ENCODE results near the gene KCNIP1.

Gene KCNIP1

DNA sequence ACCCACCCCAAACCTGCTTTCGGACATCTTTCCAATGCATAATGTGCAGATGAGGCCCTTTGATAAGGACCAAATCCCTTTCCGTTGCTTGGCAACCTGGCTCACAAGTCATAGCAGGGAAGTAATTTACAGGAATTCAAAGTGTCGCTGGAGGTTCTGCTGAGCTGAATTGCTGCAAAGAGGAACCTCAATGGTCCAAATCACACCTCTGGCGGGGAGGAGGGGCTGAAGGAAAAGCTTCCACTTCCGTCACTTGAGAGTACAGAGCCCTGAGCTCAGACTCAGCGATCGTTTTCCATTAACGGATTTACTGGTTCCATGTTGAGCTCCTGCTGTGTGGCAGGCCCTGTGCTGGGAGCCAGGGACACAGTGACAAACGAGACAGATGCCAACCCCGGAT is 99.3 kb downstream of the KCNIP1 start:
- DNase-seq = no peak

DNA sequence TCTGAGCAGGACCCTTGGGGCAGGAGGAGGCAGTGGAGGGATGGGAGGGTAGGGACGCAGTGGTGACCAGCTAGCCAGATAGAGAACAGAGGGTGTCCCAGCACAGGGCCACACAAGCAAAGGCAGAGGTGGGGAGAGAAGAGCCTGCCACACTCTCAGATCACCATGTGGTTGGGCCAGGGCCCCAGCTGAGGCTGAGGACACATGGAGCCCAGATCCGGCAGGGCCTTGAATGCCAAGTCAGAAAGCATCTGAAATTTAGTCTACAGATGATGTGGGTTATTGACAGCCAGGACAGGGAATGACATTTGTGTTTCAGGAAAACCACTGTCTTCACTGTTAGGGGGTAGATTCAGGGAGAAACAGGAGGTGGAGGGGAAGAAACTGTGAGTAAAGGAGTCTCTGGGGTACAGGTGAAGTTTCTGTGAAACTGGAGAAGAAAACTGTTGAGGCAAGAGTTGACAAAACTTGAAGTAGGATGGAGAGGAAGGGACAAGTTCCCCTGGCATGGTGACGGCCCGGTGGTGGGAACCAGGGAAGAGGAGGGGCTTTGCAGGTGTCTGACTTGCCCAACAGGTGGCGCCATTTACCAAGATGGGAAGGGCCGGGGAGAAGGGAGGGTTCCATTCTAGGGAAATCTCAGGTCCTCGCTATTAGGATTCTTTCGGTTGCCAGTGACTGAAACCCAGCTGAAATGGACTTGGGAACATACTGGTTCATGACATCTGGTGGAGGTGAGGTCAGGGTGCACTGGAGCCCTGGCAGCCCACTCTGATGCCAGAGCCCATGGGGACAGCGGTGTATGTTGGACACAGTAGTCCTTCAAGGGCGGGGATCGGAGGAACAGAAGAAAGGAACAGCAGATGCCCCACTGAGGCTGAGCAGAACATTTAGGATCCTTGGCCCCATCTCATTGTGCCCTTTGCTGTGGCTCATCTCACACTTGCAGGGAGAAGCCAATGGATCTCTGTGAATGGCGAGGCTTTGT is 100.1 kb downstream of the KCNIP1 start:
- peak; percentile 18 to 23 for DNase-seq

DNA sequence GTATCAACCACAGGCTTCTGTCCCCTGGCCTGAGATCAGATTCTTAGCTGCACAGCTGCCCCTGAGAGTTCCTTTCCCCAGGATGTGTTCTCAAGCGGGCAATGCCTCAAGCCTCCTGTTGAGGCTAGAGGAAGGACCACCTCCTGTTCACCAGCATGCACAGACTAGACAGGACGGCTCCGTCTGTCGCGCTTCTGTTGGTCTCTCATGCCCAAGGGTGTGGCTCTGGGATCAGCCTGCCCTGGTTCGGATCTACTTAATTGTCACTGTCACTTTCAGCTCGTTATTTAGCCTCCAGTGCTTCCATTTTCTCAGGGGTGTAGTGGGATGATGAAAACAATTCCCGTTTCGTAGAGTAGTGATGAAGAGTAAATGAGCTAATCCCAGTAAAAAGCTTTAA is 103.1 kb downstream of the KCNIP1 start:
- DNase-seq = no peak

DNA sequence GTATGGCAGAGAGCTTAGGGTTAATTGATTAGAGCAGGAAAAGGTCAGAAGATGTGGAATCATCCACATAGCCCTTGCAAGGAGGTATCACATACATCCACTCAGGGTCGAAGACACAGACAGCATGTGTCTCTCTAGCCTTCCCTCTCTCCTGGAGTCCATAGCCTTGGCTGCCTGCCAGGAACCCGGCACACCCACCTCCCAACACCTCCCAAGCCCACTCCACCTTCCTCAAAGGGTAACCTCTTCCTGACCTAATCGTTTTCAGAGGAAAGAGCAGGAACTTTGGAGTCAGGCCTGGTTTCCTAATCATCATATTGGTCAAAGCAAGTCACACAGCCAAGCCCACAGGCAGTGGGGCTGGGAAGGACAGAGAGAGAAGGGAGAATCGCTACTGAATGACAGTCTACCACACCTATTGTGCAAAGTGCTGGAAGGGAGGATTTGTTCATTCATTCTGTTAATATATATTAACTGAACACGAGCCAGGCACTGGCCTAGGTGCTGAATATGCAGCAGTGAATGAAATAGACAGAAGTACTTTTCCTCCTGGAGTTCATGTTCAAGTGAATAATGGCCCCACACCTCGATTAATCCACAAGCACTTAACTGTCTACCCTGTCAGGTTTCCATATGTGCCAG is 107.8 kb downstream of the KCNIP1 start:
- DNase-seq = no peak

DNA sequence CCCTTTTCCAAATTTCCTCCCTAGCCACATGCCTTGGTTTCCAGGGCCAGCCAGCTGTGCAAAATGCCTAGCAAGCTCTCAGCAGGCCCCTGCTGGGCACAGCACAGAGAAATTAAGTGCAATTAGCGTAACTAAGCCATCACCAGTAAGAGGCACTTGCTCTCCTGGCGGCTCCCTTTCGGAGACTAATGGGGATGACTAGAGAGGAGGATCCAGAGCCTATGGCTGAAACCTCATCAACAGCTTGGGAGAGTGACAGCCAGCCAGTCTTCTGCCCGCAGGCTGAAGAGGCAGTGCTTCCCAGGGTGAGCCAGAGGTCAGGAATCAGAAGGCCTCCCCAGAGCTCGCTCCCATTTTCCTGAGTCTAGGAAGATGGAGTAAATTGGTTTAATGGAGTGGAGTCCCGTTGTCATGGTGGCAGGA is 108.4 kb downstream of the KCNIP1 start:
- no peak for DNase-seq

DNA sequence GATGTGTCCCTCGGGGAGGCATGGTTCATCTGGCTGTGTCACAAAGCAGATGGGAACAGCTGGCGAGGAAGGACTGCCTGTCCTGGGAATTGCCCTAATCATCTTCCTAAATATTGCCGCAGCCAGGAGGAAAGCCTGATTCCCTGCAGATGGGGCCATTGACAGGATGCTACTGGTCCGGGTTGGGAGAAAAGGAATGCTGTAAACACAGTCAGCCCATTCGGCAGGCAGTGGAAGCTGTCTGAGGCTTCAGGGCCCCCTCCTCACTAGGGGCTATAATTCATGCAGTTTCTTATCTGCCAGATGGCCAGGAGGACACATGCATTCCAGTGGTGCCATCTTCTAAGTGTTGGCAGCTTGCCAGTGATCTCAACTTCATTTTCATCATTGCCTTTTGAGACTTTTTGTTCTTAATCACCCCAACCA is 110.3 kb downstream of the KCNIP1 start:
- DNase-seq = no peak

DNA sequence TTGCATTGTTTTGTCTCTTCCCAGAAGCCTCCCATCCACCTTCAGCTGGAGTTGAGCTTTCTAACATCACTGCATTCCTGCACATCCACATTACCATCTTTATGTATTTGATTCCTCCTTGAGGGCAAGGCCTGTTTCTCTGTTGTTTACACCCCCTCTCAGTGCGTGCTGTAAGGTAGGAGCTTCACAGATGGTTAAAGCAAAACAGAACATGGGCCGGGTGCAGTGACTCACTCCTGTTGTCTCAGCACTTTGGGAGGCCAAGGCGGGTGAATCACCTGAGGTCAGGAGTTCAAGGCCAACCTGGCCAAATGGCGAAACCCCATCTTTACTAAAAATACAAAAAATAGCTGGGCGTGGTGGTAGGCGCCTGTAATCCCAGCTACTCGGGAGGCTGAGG is 110.9 kb downstream of the KCNIP1 start:
- no peak for DNase-seq

DNA sequence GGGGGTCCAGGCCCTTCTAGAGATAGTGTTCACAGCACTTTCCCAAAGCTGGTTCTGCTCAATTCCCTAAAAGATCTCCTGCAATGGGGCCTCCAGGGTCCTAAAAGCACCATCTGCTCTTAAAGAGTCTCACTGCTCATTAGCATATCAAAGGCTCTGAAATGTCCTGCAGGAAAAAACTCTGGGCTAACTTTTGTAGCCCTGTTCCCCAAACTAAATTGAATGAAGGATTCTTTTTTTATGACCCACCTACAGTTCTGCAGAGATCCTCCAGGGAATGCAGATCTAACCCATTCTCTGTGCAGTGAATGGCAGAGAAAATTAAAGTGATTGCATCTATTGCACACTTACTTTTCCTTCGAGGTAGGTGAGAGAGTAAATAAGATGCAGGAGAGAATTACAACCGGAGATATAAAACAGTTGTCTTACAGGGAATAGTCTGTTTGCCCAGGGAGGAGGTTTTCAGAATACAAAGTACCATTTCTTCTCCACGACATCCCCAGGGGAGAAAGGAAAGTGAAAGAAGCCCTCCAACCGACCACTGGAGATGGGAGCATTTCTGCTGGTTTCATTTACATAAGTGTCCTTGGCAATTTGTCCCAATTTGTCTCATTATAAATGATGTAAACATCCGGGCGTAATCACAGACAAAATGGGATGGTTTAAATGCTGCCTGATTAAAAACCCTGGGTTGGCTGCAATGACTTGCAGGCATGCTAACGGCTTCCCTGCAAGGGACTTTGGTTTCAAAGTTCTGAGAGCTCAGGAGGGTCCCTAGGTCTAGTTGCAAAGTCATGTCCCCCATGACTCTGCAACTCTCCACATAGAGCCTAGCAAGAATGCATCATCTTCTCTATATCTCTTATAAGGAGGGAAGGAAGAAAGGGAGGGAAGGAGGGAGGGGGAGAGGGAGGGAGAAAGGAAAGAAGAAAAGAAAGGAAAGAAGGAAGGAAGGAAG is 114.0 kb downstream of the KCNIP1 start:
- DNase-seq = no peak

DNA sequence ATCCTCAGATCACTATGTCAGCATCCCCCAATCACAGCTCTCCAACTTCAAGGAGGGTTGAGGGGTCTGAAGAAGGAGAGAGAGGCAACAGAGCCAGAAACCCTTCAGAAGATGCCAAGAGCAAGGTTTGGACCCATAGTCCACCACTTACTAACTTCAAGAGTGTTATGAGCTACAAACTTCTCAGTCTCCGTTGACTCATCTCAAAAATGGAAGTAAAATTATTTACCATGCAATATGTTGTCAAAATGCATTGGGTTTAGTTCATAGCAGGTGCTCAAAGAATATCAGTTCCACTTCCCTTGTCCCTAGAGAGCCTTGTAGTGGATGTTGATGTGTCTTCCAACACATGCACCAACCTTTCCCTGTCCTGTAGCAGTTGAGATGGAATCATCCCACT is 116.0 kb downstream of the KCNIP1 start:
- DNase-seq = no peak

DNA sequence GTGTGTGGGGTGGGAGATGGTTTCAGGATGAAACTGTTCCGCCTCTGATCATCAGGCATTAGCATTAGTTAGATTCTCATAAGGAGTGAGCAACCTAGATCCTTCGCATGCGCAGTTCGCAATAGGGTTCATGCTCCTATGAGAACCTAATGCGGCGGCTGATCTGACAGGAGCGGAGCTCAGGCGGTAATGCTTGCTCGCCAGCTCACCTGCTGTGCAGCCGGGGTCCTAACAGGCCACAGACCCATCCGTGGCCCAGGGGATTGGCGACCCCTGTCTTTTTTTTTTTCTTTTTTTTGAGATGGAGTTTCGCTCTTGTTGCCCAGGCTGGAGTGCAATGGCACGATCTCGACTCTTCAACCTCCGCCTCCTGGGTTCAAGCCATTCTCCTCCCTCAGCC is 119.1 kb downstream of the KCNIP1 start:
- DNase-seq = no peak

DNA sequence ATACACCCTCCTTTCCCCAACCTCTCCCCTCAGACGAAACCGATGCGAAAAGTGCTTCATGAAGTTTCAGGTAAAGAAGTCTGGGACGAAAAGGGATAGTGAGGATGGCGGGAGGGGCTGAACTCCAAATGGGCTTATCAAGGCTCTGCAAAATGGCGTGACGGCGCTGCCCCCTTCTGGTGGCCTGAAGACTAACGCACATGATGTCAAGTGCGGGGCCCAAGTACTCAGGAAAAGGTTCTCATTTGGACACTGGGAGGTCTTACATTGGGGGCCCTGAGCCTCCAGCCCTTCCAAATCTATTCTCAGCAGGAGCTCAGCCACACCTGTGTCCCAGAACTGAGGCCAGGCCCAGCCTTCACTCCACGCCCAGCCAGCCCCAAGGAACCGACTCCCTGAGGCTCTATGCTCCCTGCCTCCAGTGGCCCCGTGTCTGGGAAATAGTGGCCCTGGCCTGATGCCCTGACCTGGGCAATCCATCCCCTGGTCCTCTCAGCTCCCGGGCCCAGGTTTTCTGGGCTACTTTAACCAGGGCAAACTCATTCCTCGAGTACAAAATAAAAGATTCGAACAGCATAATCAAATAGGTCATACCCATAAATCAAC is 119.9 kb downstream of the KCNIP1 start:
- DNase-seq = peak; percentile 18 to 43

DNA sequence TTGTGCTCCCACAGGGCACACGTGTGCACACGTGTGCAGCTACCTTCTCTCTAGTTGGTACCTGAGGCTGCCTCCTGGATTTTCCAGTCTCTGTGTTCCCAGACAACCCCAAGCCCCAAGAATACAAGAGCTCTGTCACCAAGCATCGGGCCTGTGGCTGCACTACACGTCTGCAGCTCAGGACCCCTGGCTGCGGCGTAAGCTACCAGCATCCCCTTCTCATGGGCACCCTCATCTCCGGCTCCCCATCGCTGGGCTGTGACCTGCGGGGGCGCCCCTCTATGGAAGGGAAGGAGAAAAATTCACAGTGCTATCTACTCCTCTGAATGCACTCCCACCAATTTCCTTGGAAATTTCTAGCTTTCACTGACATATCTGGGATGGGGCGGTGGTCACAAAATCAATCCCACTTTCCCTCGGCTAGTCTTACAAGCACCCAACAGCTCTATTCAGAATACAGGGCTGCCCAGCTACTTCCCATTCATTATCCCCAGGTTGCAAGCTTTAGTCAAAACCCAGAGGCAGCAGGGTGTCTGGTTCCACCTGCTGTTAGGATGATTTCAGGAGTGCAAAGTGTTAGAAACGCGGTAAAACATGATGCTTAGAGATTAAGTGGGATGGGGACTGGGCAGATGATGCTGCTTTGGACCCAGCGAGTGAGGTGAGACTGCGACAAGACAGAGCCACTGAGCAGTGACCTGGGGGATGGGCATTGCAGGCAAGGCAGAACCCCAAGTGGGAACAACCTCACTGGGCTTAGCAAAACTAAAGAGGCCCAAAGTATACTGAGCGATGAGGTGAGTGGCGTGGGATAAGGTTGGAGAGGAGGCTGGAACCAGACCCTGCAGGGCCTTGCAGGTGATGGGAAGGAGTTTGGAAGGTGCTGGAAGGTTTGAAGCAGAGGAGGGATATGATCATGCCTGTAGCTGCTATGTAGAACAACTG is 121.7 kb downstream of the KCNIP1 start:
- no peak for DNase-seq

DNA sequence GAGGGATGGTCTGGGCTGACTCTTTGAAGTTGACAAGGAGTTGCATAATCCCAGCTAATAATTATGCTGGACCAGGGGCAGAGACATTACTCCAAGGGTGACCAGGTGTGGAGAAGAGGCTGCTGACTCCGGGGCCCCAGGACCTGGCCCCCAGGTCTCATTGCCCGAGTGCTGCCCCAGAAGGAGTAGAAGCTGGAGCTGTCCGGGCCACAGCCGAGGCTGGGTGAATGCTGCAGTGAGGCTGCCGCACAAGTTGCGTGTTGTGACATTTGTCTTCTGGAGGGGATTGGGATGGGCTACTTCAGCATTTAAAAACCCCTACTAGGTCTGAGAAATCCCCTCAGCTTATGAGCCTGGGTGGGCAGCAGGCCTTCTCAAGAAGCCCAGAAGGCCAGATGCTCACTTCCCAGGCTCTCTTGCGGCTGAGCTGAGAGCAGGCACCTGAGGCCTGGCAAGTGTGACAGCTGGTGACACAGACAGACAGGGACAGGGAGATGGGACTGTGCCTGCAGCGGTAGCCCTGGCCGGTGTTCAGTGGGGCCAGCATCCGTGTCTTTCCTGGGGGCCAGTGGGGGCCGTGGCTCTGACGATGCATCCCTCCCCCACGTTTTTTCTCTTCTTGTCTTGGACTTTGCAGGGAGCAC is 122.8 kb downstream of the KCNIP1 start:
- no peak for DNase-seq

DNA sequence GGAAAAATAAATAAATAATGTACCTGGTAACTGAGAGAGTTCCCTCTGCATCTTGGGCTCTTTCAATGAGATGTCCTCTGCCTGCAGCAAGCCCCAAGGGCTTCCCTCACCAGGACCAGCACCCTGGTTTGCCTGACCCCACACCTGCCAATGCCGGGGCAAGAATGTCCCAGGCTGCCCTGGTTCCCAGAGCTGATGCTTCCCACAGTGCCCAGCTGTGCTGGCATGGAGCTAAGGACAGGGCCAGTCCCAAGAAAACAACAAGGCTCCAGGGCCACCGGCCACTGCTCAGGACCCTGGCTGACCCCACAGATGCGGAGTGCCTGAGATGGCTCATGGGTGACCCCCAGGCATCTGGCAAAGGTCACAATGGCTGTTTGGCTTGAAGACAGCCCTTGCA is 123.5 kb downstream of the KCNIP1 start:
- no peak for DNase-seq

DNA sequence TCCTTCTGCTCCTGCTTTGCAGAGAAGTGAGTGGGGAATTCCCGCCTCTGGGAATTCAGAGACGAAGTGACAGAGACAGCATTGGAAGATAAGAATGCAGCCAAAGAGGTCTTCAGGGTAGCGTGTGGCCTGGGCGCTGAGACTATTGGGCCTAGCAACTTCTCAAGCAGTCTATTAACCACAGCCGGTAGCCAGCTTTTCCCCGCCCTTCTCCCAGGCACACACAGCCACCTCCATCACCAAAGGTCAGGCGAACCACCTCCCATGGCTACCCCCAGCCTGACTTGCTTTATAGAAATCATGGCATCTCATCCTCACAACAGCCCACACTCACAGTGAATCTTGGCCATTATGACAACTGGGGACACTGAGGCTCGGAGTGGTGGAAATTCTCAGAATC is 124.2 kb downstream of the KCNIP1 start:
- DNase-seq = no peak

DNA sequence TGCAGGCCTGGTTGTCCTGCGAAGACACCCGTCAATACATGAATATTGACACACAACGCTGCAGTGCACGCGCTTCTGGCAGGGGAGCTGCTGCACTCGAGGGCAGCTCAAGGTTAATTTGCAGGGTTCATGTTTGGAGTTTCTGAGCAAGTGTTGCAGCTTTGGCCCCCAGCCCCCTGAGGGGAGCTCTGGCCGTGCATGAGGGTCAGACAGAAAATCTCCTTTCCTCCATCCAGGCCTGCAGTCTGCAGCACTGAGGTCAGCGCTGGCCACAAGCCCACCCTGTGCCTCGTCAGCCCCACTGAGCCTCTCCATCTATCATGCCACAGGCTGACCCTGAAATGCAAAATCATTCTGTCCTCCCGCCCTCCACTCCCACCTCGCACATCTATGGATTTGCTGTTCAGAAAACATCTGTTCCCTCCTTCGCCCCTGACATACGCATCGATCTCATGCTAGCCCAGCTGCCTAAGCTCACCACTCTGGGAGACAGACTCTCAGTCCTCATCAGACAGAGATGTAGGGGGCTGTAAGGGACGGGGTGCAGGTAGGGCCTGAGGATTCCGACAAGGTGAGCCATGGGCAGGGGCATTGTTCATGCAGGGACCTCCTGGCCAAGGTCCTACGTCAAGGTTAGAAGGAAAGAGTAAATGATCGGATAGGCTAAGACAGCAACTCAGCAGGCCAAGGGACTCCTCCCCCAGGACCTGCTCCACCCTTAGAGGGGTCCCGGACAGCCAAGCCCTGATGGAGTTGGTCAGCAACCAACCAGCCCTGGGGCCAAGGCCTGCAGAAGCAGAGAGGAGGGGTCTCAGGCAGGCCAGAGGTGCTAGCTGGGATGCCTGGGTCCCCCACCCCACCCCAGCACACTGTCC is 125.1 kb downstream of the KCNIP1 start:
- no peak for DNase-seq

DNA sequence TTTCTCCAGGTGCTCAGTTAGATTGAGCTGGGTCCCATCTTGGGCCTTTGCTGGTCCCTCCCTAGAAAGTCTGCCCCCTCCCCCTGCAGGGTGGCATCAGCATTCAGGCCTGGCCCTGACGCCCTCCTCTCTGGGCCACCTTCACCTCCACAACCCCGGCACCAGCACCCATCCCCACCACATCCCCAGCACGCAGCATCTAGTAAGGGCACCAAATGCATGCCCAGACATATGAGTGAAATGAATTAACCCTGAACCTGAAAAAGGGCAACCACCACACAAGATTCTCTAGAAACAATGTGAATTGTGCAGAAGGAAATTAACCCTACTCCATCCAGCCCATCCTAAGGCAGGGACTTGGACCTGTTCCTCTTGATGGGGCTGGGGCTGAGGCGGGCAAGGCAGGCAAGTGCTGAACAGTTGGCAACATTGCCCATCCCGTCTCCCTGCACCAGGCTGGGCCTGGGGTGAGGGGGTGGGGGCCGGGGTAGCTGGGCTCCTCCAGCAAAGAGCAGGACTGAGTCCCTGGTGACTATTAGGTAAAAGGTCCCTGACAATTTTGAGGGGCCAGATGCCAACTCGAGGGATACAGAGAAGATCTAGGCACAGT is 125.9 kb downstream of the KCNIP1 start:
- DNase-seq = no peak

DNA sequence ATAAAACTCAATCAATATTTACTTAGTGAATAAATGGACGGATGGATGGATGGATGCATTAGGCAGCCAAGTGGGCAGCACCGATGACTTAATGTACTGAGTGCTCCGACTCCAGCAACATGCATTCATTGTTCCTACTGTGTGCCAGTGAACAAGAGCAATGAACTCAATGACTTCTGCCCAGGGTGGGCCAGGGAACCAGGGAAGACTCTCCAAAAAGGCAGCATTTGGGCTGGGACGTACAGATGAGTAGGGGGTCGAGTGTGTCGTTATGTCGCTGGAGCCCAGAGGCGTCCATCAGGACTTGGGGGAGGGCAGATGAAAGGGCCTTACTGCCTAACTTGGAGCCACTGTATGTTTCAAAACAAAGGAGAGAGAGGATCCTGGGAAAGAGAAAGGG is 126.4 kb downstream of the KCNIP1 start:
- DNase-seq = no peak

DNA sequence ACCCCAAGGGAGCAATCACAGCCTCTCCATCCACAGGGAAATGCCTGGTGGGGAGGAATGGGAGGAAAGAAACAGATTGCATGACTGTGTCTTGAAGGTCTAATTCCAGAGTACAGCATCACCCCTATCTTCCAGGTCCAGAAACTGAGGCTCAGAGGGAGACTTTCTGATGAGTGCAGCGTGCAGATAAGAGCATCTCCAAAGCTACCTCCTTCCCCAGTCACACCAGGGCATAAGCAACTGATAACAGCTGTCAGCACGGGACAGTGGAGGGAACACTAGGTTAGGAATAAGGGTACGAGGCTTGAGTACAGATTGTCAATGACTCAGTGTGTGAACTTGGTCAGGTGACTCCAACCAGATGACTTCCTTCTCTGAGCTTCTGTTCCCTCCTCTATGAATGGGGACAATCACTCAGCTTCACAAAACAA is 126.9 kb downstream of the KCNIP1 start:
- DNase-seq = no peak

All from NCI-H2081 (cell line).